ENCODE results near the gene ART4. TPM values are rescaled to one million over a fixed set of nuclear protein-coding genes. Genes with fewer than 3 reads are reported as not detected.
A peak's percentile ranks its signal among the peaks of the same experiment; 100 is the strongest.

The ART4 gene
- total RNA-seq, 1 donor from 2014 or later: not detected

DNA sequence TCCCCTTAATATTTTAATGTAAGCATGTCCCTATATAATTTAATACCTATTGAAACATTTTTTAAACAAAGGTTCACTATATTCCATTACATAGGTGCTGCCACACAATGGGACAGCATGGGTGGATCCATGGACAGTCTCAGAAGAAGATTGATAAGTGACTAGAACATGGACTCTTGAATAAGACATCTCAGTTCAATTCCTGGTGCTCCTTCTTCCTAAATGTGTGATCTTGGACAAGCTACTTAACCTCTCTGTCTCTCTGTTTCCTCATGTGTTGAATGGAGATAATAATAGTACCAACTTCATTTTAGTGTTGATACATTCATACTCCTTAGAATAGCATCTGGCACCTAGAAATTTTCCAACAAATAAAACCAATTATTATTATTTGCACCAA lies 1.1 kb upstream of the ART4 start:
- Histone ChIP-seq H3K36me3 (ENCODE audit: control insufficient read depth, insufficient read depth, low read length) (no peaks in the 10 kb centered on the region), H3K4me3 (ENCODE audit: low read depth, low read length) (no peak overlapping the region), H3K27me3 (ENCODE audit: control insufficient read depth, insufficient read depth, low read length) (no peaks in the 10 kb centered on the region)
- TF ChIP-seq, protein P1, sequence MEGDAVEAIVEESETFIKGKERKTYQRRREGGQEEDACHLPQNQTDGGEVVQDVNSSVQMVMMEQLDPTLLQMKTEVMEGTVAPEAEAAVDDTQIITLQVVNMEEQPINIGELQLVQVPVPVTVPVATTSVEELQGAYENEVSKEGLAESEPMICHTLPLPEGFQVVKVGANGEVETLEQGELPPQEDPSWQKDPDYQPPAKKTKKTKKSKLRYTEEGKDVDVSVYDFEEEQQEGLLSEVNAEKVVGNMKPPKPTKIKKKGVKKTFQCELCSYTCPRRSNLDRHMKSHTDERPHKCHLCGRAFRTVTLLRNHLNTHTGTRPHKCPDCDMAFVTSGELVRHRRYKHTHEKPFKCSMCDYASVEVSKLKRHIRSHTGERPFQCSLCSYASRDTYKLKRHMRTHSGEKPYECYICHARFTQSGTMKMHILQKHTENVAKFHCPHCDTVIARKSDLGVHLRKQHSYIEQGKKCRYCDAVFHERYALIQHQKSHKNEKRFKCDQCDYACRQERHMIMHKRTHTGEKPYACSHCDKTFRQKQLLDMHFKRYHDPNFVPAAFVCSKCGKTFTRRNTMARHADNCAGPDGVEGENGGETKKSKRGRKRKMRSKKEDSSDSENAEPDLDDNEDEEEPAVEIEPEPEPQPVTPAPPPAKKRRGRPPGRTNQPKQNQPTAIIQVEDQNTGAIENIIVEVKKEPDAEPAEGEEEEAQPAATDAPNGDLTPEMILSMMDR (IDR thresholded peaks at IDR 0.05; ENCODE audit: insufficient read depth, low read length, poor library complexity, severe bottlenecking): no peak
- no peak for DNase-seq (ENCODE audit: low read depth)

- Histone ChIP-seq H3K36me3 (ENCODE audit: control insufficient read depth, insufficient read depth, low read length) (no peaks in the 10 kb centered on the region), H3K4me3 (ENCODE audit: low read depth, low read length) (no peak overlapping the region), H3K27me3 (ENCODE audit: control insufficient read depth, insufficient read depth, low read length) (no peaks in the 10 kb centered on the region)
- TF ChIP-seq, protein P1 (IDR thresholded peaks at IDR 0.05; ENCODE audit: insufficient read depth, low read length, poor library complexity, severe bottlenecking): no peak
- no peak for DNase-seq (ENCODE audit: low read depth)
Measured at GRCh38 chr12:14842315-14842714, 1.0 kb downstream of the ART4 start.

DNA sequence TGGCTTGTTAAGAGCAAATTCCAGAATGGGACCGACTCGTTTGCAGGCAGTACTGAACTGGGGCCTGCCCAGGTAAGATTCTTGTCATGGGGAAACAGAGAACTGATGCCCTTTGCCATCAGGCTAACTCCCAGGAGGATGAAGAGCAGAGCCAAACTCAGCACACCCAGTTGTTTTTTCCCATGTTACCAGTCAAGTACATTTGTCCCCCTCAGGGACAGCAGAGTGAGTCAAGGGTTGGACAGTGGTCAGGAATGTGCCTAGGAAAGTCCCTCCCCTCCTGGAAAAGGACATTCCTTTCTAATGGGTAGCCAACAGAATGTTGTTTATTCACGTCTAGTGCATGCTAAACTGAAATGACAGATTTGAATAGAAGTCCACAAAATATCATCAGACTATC lies 1.6 kb downstream of the ART4 start:
- Histone ChIP-seq H3K4me3 (ENCODE audit: low read depth, low read length) (no peak overlapping the region), H3K27me3 (ENCODE audit: control insufficient read depth, insufficient read depth, low read length) (no peaks in the 10 kb centered on the region), H3K36me3 (ENCODE audit: control insufficient read depth, insufficient read depth, low read length) (no peaks in the 10 kb centered on the region)
- peak; percentile 32 for DNase-seq (ENCODE audit: low read depth)
- TF ChIP-seq, protein P1 (IDR thresholded peaks at IDR 0.05; ENCODE audit: insufficient read depth, low read length, poor library complexity, severe bottlenecking): no peak

- DNase-seq (ENCODE audit: low read depth): no peak
- TF ChIP-seq, protein P1 (IDR thresholded peaks at IDR 0.05; ENCODE audit: insufficient read depth, low read length, poor library complexity, severe bottlenecking): no peak
- H3K4me3 ChIP-seq (ENCODE audit: low read depth, low read length): no peak overlapping the region
- H3K27me3 ChIP-seq (ENCODE audit: control insufficient read depth, insufficient read depth, low read length): no peaks in the 10 kb centered on the region
- H3K36me3 ChIP-seq (ENCODE audit: control insufficient read depth, insufficient read depth, low read length): no peaks in the 10 kb centered on the region
Measured at GRCh38 chr12:14840616-14841015, 2.7 kb downstream of the ART4 start.

DNA sequence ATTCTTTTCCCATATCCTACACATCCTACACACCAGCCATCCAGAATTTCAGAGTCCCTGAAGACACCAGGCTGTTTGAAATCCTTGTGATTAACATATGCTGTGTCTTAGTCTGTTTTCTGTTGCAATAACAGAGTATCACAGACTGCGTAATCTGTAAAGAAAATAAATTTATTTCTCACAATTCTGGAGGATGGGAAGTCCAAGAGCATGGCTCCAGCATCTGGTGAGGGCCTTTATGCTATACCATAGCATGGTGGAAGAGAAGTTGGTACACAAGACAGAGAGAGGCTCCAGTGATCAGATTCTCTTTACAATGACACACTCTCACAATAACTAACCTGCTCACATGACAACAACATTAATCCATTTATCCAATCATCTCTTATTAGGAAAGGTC lies 4.1 kb downstream of the ART4 start:
- no peaks in the 10 kb centered on the region for H3K36me3 ChIP-seq (ENCODE audit: control insufficient read depth, insufficient read depth, low read length)
- no peak overlapping the region for H3K4me3 ChIP-seq (ENCODE audit: low read depth, low read length)
- TF ChIP-seq, protein P1 (IDR thresholded peaks at IDR 0.05; ENCODE audit: insufficient read depth, low read length, poor library complexity, severe bottlenecking): no peak
- no peaks in the 10 kb centered on the region for H3K27me3 ChIP-seq (ENCODE audit: control insufficient read depth, insufficient read depth, low read length)
- DNase-seq (ENCODE audit: low read depth): no peak
